ENCODE data around the gene BNC1.

Gene BNC1, protein sequence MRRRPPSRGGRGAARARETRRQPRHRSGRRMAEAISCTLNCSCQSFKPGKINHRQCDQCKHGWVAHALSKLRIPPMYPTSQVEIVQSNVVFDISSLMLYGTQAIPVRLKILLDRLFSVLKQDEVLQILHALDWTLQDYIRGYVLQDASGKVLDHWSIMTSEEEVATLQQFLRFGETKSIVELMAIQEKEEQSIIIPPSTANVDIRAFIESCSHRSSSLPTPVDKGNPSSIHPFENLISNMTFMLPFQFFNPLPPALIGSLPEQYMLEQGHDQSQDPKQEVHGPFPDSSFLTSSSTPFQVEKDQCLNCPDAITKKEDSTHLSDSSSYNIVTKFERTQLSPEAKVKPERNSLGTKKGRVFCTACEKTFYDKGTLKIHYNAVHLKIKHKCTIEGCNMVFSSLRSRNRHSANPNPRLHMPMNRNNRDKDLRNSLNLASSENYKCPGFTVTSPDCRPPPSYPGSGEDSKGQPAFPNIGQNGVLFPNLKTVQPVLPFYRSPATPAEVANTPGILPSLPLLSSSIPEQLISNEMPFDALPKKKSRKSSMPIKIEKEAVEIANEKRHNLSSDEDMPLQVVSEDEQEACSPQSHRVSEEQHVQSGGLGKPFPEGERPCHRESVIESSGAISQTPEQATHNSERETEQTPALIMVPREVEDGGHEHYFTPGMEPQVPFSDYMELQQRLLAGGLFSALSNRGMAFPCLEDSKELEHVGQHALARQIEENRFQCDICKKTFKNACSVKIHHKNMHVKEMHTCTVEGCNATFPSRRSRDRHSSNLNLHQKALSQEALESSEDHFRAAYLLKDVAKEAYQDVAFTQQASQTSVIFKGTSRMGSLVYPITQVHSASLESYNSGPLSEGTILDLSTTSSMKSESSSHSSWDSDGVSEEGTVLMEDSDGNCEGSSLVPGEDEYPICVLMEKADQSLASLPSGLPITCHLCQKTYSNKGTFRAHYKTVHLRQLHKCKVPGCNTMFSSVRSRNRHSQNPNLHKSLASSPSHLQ

GRCh38 chr15:83284559-83285283, at the start of gene BNC1:
BNC1 (minus strand) TSS chr15:83284664; CDS start chr15:83284628, 36 bp downstream.
- DNase-seq (ENCODE audit: extremely low read depth in 1 of 2, low read depth in 1 of 2), result no peak

DNA sequence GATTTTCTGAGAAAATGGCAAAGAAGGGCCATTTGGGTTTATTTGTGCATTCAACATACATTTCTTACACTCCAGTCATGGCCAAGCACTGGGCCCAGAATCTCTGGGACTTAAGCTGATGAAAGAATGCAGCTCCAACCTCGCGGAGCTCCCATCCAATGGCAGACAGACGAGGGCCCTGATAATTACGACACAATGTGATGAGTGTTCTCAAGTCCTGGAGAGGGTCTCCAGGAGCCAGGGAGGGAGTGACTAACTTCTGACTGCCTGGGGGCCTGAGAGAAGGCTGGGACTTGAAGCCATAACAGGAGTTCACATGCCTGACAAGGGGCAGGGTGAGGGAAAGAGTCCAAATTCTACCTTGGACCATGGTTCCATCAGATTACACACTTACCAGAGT, 42.6 kb upstream of the BNC1 start:
- DNase-seq (ENCODE audit: extremely low read depth in 1 of 2, low read depth in 1 of 2), result no peak

GRCh38 chr15:83324799-83325198, 40.3 kb upstream of the BNC1 start:
- DNase-seq (ENCODE audit: extremely low read depth in 1 of 2, low read depth in 1 of 2), result no peak

DNA sequence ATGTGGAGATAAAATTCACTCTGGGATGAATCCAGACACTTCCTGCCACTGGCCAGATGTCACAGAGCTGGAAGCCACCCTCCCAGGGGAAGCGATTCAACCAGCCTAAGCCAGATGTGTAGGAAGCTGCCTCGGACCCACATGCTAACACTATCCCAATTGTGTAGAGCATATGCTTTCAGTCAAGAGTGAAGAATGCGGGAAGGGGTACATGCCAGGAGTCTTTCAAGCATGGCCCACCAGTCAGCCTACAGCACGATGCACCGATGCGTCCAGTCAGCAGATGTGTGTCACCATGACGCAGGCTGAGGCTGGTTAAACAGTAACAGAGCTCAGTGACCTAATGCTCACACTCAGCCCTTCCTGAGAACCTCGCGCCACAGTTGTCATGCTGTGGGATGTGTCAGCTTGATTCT, 38.8 kb upstream of the BNC1 start:
- DNase-seq (ENCODE audit: extremely low read depth in 1 of 2, low read depth in 1 of 2), result no peak

DNA sequence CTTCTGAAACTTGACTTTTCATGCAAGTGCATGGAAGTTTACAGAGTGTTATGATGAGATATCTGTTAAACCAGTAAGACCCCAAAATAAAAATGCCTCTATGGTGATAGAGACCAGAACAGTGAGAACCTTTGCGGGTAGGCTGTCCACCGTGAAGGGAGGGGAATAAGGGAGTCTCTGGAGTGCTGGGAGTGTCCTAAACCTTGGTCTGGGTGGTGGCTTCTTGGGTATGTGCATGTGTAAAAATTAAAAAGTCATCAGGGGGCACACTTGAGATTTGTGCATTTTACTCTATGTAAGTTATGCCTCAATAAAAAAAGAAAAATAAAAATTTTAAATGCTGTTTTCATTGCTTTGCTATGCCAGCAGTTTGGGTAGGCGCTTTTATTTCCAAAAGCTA, 38.2 kb upstream of the BNC1 start:
- no peak for DNase-seq (ENCODE audit: extremely low read depth in 1 of 2, low read depth in 1 of 2)

GRCh38 chr15:83322061-83322460, 37.6 kb upstream of the BNC1 start:
- no peak for DNase-seq (ENCODE audit: extremely low read depth in 1 of 2, low read depth in 1 of 2)

GRCh38 chr15:83320844-83321243, 36.4 kb upstream of the BNC1 start:
- no peak for DNase-seq (ENCODE audit: extremely low read depth in 1 of 2, low read depth in 1 of 2)

GRCh38 chr15:83320404-83320803, 35.9 kb upstream of the BNC1 start:
- DNase-seq (ENCODE audit: extremely low read depth in 1 of 2, low read depth in 1 of 2), result no peak

DNA sequence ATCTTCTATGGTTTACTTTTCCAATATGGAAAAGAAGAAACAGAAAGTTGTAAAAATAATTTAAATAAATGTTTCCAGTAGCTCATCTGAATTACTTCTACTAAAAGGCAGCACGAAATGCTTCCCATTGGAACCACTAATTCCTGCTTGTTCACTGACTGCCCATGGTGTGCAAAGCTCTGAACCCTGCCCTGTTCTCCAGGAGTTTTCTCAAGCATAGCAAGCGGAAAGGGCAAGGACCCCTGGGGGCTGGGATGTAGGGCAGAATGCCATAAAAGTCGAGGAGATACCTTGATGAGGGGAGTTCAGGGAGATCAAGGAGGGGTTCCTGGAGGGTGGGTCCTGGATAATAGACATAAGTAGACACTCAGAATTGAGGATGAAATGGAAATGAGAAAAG, 35.3 kb upstream of the BNC1 start:
- DNase-seq (ENCODE audit: extremely low read depth in 1 of 2, low read depth in 1 of 2), result no peak

DNA sequence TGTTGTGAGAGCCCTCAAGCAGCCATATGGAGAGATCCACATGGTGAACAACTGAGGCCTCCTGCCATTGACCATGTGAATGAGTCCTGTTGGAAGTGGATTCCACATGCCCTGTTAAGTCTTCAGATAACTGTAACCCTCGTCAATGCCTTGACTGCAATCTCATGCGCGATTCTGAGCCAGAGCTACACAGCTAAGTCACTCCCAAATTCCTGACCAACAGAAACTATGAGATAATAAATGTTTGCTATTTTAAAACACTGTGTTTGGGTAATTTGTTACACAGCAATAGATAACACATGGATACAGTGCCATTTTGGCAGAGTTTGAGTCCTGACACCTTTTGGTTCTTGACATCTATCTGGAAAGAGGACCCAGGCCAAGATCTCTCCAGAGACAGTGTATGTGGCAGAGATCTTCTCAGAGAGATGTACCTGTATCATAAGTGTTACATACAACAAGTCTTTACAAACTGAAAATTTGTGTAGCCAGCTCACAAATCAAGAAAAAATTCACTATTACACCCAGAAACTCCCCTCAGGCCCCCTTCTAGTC, 34.5 kb upstream of the BNC1 start:
- DNase-seq (ENCODE audit: extremely low read depth in 1 of 2, low read depth in 1 of 2), result no peak

- no peak for DNase-seq (ENCODE audit: extremely low read depth in 1 of 2, low read depth in 1 of 2)
These were observed 33.6 kb upstream of the BNC1 start for GRCh38 chr15:83318036-83318435.

DNA sequence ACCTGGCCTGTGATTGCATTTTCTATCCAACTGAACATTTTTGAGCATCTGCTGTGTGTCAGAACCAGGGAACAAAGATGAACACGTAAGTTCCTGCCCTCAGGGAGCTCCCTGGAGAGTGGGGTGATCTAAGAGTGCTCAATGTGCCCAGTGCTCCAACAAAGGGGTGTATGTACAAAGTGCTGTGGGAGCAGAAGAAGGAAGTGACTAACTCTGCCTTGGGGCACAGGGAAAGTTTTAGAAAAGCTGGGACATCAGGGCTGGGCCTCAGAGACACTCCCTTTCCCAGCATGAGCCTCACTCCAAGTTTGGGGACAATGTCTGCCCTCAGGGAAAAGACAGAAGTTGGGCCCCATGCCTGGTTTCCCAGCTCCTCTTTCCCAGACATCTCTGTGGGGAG, 27.6 kb upstream of the BNC1 start:
- no peak for DNase-seq (ENCODE audit: extremely low read depth in 1 of 2, low read depth in 1 of 2)

DNA sequence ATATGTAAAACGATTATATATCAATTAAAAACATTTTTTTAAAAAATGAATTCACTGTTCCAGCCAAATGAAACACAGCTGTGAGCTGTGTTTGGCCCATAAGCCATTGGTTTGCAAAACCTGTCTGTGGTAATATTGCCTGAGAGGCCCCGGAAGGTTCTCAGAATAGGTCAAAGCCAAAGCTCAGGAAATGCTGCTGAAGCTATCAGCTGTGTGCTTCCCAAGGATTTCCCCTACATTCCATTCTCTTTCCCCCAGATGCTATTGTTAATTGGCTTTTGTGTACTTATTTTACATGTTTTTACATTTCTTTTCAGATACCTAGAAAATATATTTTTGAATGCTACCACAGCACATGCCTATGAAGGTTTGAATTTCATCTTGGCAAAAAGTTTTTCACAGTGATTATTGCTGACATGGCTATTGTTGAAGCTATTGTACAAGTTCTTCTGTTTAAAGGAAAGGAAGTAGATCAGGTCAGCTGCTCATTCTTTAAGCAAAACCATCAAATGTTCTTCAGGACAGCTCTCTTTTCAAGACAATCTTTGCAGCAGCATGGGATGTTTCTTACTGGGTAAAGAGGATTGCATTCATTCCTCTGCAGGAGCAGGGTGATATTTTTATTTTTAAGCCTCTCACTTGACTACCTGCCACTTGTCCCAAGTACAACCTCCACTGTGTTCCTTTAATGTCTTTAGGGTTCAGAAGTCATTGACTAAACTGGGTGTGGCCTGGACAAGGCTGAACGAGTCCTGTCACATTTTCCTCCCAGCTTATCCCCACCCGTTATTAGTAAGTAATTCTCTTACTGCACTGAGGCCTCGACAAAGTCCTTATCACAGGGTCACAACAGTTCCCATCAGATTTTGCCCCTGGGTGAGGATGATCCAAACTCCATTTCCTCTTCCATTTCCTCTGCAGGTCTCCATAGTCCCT, 26.3 kb upstream of the BNC1 start:
- DNase-seq (ENCODE audit: extremely low read depth in 1 of 2, low read depth in 1 of 2), result no peak

GRCh38 chr15:83308671-83309070, 24.2 kb upstream of the BNC1 start:
- DNase-seq (ENCODE audit: extremely low read depth in 1 of 2, low read depth in 1 of 2), result no peak

- DNase-seq (ENCODE audit: extremely low read depth in 1 of 2, low read depth in 1 of 2), result no peak
These were observed 22.1 kb upstream of the BNC1 start for GRCh38 chr15:83306561-83306960.

GRCh38 chr15:83305704-83306291, 21.3 kb upstream of the BNC1 start:
- no peak for DNase-seq (ENCODE audit: extremely low read depth in 1 of 2, low read depth in 1 of 2)

GRCh38 chr15:83304861-83305703, 20.6 kb upstream of the BNC1 start:
- no peak for DNase-seq (ENCODE audit: extremely low read depth in 1 of 2, low read depth in 1 of 2)

- no peak for DNase-seq (ENCODE audit: extremely low read depth in 1 of 2, low read depth in 1 of 2)
These were observed 19.1 kb upstream of the BNC1 start for GRCh38 chr15:83303535-83303934.

All from stimulated activated CD8-positive, alpha-beta memory T cell treated with anti-CD3 and anti-CD28 coated beads, Interleukin-7, amount 100 ng/mL, for 48 hours (primary cell).